HG03066 (cell line): ENCODE measurements around the gene MLIP.
"Not testable (repeated sequence)": the region's sequence is repeated elsewhere in the genome, so short reads cannot be mapped to it uniquely, and the experiment has no call there.

Source experiments
- ATAC-seq: cut with Tn5 transposase; IDR thresholded peaks from one replicate; pipeline ENCODE4 v1.9.1; 2021; ENCODE audit warnings: low read depth; ENCODE audit not compliant: unreplicated experiment

Gene MLIP

DNA sequence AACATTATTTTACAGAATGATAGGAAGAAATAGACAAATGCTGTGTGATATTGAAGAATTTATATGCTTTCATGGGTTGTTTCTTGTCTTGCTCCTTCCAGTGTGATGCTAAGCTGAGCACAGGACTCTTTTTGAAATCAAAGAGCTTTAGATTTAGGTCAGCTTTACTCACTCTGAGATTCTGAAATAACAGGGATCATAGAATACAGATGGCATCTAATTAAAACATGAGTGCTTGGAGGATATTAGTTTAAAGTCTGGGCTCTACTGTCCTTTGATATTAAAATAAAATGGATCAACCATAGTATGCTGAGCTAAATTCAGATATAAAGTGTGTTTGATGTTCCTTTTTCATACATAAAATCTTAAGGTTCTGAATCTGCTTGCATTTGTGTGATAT, 29.6 kb downstream of the MLIP start:
- ATAC-seq = no peak

DNA sequence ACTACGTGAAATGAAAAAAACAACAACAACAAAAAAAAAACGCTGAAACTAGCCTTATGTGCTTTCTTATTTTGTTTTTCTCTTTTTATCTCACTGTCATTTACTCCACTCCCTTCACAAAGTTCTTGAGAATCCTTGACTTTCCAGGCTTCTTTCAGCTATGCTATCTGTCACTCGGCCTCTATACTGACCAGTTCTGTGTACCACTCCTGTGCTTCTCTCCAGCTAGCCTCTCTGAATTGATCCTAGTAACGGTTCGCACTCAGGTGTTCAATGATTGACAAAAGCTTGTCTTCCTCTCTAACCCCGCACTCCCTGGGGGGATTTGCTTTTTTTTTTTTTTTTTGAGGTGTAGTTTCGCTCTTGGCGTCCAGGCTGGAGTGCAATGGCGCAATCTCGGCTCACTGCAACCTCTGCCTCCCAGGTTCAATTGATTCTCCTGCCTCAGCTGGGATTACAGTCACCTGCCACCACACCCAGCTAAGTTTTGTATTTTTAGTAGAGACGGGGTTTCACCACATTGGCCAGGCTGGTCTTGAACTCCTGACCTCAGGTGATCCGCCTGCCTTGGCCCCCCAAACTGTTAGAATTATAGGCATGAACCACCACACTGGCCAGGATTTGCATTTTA, 31.8 kb downstream of the MLIP start:
- no peak for ATAC-seq

GRCh38 chr6:54151861-54152260, 40.6 kb downstream of the MLIP start:
- ATAC-seq = no peak

DNA sequence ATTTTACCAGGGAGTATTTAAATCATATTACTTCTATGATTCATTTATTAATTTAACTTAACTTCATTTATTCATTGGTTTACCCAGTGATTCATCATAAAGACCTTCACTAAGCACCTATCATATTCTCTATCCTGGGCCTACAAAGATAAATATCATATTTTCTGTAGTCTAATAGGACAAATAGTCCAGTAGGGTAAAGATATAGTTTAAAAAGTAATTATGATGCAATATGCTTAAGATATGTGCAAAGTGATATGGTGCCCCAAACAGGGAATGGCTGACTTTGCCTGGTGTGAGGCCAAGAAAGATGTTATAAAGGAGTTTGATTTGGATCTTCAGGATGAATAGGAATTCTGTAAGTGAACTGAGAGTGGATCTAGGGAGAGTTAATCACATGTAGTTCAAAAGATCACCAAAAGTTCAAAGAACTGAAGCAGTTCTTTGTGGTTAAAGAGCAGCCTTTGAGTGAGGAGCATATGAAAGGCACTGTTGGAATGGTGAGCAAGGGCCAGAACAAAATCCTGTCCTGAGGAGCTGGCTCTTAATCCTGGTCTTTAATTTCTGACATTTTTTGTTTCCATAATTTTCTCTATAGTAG, 45.5 kb downstream of the MLIP start:
- no peak for ATAC-seq

DNA sequence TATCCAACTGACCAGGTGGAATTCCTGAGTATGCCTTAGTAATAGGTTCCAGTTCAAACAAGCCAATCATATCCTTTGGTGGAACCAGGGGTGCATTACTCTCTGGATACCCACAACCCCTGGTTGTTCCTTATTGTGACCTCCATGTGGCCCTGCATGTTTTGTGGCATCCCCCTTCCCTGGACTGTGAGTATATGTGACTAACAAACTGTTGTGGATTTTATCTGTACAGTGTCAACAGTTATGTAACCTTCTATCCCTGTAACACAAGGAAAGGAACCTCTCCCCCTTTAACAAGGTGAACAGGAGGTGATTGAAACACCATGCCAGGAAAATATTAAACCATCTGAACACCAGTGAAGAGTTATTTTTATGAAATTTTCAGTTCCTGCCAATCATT, 46.2 kb downstream of the MLIP start:
- ATAC-seq = no peak

DNA sequence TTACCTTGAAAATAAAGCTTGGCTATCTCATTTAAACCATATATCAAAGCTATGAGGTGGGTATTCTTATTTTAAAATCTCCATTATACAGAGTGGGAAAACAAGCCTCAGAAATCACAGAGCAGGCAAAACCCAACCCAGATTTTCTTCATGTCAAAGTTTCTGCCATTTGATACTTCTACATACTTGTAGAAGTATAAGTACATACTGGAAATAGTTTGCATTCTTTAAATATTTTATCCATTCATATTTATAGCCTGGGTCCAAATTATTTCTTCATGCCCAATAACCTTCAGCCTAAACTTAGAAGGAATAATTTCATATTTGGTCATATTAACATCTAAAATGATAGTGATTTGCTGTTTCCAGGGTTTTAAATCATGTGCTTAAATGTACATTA, 61.8 kb downstream of the MLIP start:
- no peak for ATAC-seq

DNA sequence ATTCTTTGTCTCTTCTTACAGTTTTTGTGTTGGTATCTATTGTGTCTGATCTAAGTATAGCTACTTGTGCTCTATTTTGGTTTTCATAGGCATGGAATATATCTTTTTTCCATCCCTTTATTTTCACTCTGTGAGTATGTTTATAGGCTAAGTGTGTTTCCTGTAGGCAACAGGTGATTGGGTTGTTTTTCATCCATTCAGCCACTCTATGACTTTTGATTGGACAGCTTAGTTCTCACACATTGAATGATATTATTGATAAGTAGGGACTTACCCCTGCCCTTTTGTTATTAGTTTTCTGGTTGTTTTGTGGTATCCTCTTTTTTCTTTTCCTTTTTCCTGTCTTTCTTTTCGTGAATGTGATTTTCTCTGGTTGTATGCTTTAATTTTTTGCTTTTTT, 67.9 kb downstream of the MLIP start:
- no peak for ATAC-seq

DNA sequence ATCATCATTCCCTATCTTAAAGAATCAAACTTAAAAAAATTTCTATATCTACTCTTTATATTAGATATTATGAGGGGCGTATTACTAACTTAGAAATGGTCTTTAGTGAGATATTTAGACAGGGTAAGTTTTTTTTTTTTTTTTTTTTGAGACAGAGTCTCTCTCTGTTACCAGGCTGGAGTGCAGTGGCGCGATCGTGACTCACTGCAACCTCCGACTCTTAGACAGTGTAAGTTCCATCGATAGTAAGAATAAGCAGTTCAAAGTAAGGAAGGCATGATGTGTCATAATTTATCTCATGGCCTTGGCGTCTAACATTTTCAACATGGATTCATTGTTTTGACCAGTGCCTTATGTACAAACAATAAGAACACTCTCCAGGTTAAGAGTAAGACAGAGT, 72.4 kb downstream of the MLIP start:
- ATAC-seq = no peak

GRCh38 chr6:54185885-54186284, 74.6 kb downstream of the MLIP start:
- ATAC-seq = no peak

DNA sequence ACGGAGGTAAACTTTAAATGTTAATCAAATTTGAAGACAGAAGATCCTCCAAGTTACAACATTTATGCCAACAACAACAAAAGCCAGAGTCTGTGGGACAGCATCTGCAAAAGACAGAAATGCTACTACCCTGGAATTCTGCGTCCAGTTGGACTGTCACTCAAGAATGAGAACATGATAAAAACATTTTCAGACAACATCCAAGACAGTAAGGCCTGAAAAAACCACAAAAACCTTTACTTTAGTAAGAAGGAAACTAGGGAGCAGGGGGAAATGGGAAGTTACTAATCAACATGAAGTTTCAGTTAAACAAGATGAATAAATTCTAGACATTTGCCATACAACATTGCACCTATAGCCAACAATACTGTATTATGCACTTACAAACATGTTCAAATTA, 77.6 kb downstream of the MLIP start:
- ATAC-seq = no peak

- ATAC-seq = no peak
Measured at GRCh38 chr6:54191461-54191860, 80.2 kb downstream of the MLIP start.

GRCh38 chr6:54192993-54193392, 81.8 kb downstream of the MLIP start:
- no peak for ATAC-seq

GRCh38 chr6:54193560-54193959, 82.3 kb downstream of the MLIP start:
- no peak for ATAC-seq

GRCh38 chr6:54194067-54194466, 82.8 kb downstream of the MLIP start:
- ATAC-seq = no peak

- ATAC-seq = no peak
Measured at GRCh38 chr6:54195637-54196036, 84.4 kb downstream of the MLIP start.

- ATAC-seq = no peak
Measured at GRCh38 chr6:54196905-54197304, 85.7 kb downstream of the MLIP start.

DNA sequence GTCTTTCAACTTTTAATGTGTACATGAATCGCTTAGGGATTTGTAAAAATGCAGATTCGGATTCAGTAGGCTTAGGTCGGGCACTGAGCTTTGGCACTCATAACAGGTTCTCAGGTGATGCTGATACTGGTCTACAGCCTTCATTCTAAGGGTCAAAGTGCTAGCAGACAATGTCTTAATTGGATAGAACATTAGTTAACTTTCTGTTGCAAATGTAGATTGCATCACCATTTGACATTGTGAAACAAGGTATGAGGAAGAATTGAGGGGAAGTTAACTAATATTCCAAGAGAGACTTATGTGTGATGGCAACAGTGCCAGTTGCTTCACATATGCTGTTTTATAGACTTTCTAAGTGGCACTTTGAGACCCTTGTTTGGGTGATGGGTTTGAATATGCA, 86.9 kb downstream of the MLIP start:
- no peak for ATAC-seq

- not testable (repeated sequence) for ATAC-seq
Measured at GRCh38 chr6:54203474-54204035, 92.3 kb downstream of the MLIP start.

DNA sequence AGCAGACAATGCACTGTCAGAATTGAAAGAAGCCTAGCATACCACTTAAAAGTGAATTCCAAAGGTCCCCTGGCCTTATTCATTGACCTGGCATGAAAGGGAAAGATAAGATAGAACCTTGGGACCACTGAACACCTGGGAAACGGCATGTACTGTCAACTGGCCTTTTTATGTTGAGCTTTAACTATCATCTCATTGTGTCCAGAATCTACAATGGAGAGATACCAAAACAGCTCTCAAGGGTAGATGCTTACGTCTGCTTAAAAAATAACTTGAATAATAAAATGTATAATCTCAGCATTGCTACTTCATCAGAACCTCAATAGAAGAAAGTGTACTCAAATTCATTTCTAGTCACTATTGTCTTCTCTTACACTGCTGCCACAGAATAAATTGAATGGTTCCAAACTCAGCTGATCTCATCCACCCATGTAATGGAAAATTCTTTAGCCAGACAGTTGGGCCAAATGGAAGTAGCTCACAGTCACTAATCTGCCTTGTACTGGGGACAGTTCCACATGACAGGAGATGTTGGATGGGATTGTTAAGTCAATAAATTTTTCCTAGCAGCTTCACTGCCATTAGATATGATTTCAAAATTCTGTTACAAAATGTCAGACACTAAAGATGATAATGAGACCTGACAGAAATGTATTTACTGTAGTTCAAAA, 93.8 kb downstream of the MLIP start:
- ATAC-seq = no peak

- ATAC-seq = no peak
Measured at GRCh38 chr6:54206510-54206909, 95.3 kb downstream of the MLIP start.

GRCh38 chr6:54209983-54210382, 98.7 kb downstream of the MLIP start:
- ATAC-seq = not testable (repeated sequence)

- ATAC-seq = no peak
Measured at GRCh38 chr6:54214286-54214685, 103.0 kb downstream of the MLIP start.
